ENCODE results near the gene FGFR3. TPM values are rescaled to one million over a fixed set of nuclear protein-coding genes. Genes with fewer than 3 reads are reported as not detected.

Gene FGFR3
- total and polyA plus RNA-seq, 9 of the 15 experiments (the other 6 are each of a cell fraction or from before 2014, with no cell fraction given), result 1.2 to 60.4 (median 12.7) TPM

DNA sequence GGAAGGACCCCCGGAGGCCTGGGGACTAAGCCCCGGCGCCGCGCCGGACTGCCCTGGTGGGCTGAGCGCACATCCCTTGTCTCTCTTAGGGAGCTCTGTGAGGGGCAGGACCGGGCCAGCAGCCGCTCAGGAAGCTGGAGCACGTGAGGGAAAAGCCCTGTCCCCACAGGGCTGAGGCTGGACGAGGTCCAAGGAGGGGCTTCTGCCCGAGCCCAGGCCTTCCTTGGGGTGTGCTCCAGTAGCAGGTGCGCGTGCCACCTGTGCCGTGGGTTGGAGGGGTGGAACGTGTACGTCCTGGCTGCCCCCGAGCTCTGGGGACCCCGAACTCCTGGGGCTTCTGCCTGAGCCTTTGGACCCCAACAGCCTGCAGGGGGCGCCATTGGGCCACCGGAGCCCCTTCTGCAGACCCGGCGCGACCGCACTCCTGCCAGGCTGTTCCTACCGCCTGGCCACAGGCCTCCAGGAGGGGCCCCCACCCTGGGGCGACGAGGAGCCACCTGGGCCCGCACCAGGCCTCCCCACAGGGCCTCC lies 44.6 kb upstream of the FGFR3 start (continued):
- TF ChIP-seq REST (IDR thresholded peaks at IDR 0.05; ENCODE audit: borderline replicate concordance) (peak; percentile 88), REST (CRISPR knock-in tag; IDR thresholded peaks at IDR 0.05; ENCODE audit: low read depth) (no peak), MAX (CRISPR knock-in tag; IDR thresholded peaks at IDR 0.05) (peak; percentile 64), ESRRA (IDR thresholded peaks at IDR 0.05; ENCODE audit: borderline replicate concordance, low read depth) (peak; percentile 35; the same call in 1 of the 2 replicates), BHLHE40 (IDR thresholded peaks at IDR 0.05; ENCODE audit: low read length) (peak; percentile 79), TOE1 (IDR thresholded peaks at IDR 0.05; ENCODE audit: borderline replicate concordance) (no peak), TOE1 (CRISPR knock-in tag; IDR thresholded peaks at IDR 0.05; ENCODE audit: borderline replicate concordance, low read depth) (no peak), VEZF1 (CRISPR knock-in tag; IDR thresholded peaks at IDR 0.05) (peak; percentile 34), POU5F1 (IDR thresholded peaks at IDR 0.05; ENCODE audit: borderline replicate concordance, low read depth, low read length, partially characterized antibody) (no peak), ZZZ3 (IDR thresholded peaks at IDR 0.05) (no peak), ZNF134 (CRISPR knock-in tag; conservative IDR thresholded peaks at IDR 0.05) (no peak)
- TF ChIP-seq, protein P1, sequence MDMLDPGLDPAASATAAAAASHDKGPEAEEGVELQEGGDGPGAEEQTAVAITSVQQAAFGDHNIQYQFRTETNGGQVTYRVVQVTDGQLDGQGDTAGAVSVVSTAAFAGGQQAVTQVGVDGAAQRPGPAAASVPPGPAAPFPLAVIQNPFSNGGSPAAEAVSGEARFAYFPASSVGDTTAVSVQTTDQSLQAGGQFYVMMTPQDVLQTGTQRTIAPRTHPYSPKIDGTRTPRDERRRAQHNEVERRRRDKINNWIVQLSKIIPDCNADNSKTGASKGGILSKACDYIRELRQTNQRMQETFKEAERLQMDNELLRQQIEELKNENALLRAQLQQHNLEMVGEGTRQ (CRISPR knock-in tag; IDR thresholded peaks at IDR 0.05), result peak; percentile 62
- TF ChIP-seq, protein P2, sequence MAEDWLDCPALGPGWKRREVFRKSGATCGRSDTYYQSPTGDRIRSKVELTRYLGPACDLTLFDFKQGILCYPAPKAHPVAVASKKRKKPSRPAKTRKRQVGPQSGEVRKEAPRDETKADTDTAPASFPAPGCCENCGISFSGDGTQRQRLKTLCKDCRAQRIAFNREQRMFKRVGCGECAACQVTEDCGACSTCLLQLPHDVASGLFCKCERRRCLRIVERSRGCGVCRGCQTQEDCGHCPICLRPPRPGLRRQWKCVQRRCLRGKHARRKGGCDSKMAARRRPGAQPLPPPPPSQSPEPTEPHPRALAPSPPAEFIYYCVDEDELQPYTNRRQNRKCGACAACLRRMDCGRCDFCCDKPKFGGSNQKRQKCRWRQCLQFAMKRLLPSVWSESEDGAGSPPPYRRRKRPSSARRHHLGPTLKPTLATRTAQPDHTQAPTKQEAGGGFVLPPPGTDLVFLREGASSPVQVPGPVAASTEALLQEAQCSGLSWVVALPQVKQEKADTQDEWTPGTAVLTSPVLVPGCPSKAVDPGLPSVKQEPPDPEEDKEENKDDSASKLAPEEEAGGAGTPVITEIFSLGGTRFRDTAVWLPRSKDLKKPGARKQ (CRISPR knock-in tag; IDR thresholded peaks at IDR 0.05), result no peak
